HG03521 (cell line): Measurements from ENCODE around the gene MRPL47.
A peak's percentile ranks its signal among the peaks of the same experiment; 100 is the strongest.
"Not testable (repeated sequence)": the region's sequence is repeated elsewhere in the genome, so short reads cannot be mapped to it uniquely, and the experiment has no call there.

Experiments
- ATAC-seq: cut with Tn5 transposase; IDR thresholded peaks from one replicate; pipeline ENCODE4 v1.9.1; 2021; ENCODE audit warnings: mild to moderate bottlenecking, moderate library complexity; ENCODE audit not compliant: unreplicated experiment

Gene MRPL47

DNA sequence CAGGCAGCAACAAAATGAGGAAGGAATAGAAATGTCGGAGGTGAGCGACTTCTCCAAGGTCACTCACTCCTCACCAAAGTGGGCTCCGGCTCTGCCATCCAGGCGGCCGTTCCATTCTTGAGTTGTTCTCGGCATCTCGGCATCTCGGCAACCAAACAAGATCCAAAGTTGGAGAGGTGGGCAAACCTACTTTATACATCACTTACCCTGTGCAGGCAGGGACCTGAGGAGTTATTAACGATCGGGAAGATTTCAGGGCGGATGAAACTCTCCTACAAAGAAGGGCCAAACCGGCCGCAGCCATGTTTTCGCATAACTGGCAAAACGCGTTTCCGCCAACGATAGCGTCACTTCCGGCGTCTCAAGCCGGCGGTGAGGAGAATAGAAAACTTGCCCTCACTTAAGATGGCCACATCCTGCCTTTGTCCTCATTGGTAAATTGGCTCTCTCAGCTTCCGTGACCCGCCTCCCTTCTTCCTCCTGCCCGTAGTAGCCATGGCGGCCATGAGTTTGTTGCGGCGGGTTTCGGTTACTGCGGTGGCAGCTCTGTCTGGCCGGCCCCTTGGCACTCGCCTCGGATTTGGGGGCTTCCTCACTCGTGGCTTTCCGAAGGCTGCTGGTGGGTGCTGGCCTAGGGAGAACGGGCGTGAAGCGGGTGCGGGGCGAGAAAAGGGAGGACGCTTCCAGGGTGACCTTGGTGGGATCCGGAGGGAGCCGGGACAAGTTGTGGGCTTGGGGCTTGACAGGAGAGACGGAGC, at the start of gene MRPL47, which contains the start of gene NDUFB5:
TSS of gene MRPL47 (minus strand) at position 318 of the 758 bp plus-strand sequence. CDS start at position 304, 14 bp downstream.
TSS of gene NDUFB5 (plus strand) at position 474 of the 758 bp plus-strand sequence. CDS start at position 496, 22 bp downstream.
- ATAC-seq = peak; percentile 95

GRCh38 chr3:179653096-179653797, 48.8 kb upstream of the MRPL47 start:
- ATAC-seq = peak; percentile 45

DNA sequence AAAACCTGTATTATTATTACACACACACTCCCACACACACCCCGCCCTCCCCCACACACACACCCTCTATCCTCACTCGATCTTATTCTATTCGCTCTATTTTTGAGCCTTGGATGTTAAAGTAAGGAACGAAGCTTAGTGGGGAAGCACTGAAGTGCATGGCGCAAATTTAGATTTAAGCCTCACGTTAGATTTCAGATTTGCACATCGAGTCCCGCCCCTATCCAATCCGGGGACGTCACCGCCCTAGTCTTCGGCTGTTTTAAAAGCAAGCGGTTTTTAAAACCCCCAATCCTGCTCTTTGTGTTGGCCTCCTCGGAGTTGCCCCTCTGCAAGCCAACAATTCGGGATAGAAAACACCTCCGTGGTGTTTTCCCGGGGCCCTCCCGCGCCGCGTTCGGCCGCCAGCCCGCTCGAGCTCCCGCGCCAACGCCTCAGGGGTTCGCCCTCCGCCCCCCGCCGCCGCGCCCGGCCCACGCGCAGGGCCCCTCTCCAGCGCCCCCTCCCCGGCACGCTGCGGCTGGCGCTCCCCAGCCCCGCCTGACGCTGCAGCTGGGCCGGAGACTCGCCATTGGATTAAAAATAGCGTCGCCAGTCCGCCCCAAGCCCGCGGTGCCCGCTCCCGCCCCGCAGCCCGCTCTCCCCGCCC, 48.1 kb upstream of the MRPL47 start, which contains the start of gene USP13:
TSS of gene USP13 (plus strand) at position 594 of the 649 bp plus-strand sequence. CDS start 186 bp downstream, outside the sequence.
- ATAC-seq = peak; percentile 59

GRCh38 chr3:179651687-179652446, 47.4 kb upstream of the MRPL47 start:
- ATAC-seq = no peak

DNA sequence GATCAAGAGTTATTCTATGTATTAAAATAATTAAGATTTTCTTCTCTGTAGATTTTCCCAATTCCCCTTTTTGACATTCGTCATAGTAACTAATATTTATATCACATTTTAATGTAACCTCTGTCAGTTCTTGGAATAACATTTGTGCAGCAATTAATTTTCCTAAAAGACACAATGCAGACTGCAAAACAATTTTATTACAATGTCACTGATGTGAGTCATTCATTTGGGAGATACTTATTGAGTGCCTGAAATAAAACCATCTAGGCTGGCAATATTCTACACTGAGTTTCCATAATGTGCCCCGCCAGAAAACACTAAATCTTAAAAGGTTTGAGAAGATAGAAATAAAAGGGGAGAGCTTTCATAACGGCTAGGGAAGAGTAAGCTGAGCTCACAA, 41.7 kb upstream of the MRPL47 start:
- no peak for ATAC-seq

DNA sequence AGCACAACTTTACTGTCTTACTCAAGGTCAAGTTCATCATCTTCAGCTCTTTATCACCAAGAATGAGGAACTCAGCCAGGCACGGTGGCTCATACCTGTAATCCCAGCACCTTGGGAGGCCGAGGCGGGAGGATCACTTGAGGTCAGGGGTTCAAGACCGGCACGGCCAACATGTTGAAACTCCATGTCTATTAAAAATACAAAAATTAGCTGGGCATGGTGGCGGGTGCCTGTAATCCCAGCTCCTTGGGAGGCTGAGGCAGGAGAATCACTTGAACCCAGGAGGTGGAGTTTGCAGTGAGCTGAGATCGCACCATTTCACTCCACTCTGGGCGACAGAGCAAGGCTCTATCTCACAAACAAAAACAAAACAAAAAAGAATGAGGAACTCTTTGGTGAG, 39.4 kb upstream of the MRPL47 start:
- not testable (repeated sequence) for ATAC-seq

GRCh38 chr3:179642871-179643270, 38.4 kb upstream of the MRPL47 start:
- ATAC-seq = no peak

DNA sequence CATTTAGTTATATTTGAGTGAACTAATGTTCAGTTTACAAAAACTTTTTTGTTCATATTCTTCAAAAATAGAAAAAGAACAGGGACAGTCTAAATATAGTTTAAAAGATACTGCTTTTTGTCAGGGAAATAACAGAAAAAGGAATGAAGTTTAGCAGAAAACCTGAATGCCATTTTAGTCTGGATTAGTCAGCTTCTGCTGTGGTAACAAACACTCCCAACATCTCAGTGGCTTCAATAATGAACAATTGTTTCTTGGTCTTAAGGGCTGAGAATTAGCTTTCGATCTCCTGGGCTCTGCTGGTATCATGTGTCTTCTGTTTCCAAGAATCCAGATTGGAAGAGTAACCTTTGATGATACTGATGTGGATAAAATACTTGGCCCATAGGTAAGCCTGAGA, 36.0 kb upstream of the MRPL47 start:
- no peak for ATAC-seq

DNA sequence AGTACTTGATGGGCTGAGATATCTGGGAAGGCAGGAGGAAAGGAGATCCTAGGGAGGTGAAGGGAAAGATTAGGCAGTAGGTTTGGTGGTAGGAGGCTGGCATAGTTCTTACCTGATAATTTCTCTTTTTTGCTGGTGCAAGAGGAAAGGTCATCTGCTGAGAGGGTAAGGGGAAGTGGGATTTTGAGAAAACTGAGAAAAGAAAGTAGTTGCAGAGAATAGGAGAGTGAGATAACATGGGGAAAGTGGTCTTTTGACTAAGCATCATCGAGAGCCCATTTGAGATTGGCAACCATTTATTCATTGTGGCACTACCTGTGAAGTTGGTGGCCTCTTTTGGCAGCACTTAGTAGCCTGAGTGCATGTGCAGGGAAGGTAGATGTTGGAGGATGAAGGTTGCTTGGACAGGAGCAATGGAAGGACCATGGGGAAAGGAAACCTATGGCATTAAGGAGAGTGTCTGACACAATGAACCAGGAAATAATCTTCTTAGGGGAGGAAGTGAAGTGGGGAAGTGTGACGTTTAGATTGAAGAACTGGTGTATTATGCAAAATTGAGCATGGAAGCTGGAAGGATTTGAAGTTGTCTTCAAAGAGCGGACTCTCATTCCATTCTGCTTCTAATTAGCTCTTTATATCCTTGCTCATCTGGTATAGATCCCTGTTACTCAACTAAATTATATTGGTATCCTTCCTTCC, 26.5 kb upstream of the MRPL47 start:
- ATAC-seq = no peak

DNA sequence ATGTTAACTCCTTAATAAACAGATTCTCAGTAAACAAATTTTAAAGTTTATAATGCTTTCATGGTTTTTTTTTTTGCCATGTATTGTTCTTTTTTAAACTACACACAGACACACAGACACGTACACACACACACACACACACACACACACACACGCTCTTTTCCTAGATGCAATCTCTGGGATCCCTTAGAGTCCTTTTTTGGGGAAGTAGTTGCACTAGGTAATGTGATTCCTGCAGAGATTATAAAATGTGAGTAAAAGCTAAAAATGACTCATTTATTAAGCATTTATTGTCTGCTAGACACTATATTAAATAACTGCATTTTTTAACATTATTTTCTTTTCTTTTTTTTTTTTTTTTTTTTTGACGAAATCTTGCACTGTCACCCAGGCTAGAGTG, 20.0 kb upstream of the MRPL47 start:
- no peak for ATAC-seq

GRCh38 chr3:179622023-179622422, 17.6 kb upstream of the MRPL47 start:
- no peak for ATAC-seq

DNA sequence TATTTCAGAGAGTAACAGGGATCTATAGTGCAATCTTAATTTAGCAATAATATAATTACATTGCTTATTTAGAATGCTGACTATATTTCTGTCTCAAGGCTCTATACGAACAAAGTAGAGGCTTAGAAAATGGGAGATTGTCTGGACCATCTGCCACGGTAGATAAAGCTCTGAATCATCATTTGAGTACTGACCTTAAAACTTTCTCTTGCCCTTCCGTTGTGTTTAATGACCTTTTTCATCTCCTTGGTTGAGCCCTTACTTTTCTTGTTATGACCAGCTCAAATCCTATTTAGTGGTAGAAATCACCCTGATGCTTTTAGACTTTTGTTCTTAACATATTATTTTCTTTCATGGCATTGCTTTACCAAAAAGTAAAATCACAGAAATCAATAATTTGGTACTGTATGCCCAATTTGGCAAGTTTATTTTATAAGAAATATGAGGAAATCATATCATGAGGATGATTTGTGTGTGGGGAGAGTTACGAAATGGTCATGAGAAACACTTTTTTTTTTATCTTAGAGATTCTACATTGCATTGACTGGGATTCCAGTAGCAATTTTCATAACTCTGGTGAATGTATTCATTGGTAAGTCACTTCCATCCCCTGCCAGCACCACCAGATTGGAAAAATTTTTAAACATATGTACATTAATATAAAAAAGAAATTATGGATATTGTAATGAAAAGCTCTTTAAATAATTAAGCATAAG, 11.2 kb upstream of the MRPL47 start:
- ATAC-seq = no peak

GRCh38 chr3:179613807-179614206, 9.4 kb upstream of the MRPL47 start:
- no peak for ATAC-seq

DNA sequence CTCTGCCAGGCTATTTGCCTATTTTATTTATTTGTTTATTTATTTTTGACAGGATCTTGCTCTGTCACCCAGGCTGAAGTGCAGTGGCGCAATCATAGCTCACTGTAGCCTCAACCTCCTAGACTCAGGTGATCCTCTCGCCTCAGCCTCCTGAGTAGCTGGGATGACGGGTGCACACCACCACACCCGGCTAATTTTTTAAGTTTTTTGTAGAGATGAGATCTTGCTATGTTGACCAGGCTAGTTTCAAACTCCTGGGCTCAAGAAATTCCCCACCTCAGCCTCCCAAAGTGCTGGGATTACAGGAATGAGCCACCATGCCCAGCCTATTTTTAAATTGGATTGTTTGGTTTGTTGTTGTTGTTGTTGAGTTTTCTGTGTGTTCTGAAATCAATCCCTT, 5.6 kb upstream of the MRPL47 start:
- no peak for ATAC-seq

GRCh38 chr3:179608931-179609720, 4.7 kb upstream of the MRPL47 start:
- peak; percentile 43 for ATAC-seq

DNA sequence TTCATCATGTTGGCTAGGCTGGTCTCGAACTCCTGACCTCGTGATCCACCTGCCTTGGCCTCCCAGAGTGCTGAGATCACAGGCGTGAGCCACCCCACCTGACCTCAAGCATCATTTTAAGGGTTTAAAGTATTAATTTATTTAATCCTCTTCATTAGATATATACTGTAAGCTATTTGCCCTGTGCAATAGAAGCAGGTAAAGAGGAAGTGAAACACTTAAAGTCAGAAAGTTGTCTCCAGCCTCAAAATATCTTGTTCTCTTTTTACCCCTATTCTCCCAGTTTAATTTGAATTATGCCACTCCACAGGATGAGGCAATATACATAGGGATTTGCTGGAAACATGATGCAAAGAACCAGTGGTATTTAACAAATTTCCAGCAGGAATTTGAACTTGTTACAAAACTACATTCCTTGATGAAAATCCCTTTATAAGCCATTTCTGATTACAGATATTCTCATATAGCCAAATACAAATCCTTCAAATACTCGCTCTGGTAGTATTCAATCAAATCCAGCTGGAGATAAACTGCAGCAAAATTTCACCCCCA, 2.2 kb upstream of the MRPL47 start:
- no peak for ATAC-seq

GRCh38 chr3:179603831-179604230, 607 bp downstream of the MRPL47 start:
- no peak for ATAC-seq

DNA sequence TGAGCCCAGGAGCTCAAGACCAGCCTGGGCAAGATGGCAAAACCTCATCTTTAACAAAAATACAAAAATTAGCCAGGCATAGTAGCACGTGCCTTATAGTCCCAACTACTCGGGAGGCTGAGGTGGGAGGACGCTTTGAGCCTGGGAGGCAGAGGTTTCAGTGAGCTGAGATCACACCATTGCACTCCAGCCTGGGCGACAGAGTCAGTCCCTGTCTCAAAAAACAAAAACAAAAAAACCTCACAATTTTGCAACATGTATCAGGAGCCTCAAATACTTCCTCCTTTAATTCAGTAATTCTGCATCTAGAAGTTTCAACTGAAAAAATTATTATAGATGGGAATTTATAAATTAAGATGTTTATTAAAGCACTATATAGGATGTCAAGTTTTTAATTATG, 1.1 kb downstream of the MRPL47 start:
- ATAC-seq = no peak
